HG03575 (cell line): ENCODE data around the gene MRPS17.
"Not testable (repeated sequence)": the region's sequence is repeated elsewhere in the genome, so short reads cannot be mapped to it uniquely, and the experiment has no call there.

Experiments used
- ATAC-seq: cut with Tn5 transposase; IDR thresholded peaks from one replicate; pipeline ENCODE4 v1.9.1; 2021; ENCODE audit not compliant: unreplicated experiment, insufficient number of reproducible peaks, low FRiP score; ENCODE audit errors: extremely low read depth

MRPS17 gene

DNA sequence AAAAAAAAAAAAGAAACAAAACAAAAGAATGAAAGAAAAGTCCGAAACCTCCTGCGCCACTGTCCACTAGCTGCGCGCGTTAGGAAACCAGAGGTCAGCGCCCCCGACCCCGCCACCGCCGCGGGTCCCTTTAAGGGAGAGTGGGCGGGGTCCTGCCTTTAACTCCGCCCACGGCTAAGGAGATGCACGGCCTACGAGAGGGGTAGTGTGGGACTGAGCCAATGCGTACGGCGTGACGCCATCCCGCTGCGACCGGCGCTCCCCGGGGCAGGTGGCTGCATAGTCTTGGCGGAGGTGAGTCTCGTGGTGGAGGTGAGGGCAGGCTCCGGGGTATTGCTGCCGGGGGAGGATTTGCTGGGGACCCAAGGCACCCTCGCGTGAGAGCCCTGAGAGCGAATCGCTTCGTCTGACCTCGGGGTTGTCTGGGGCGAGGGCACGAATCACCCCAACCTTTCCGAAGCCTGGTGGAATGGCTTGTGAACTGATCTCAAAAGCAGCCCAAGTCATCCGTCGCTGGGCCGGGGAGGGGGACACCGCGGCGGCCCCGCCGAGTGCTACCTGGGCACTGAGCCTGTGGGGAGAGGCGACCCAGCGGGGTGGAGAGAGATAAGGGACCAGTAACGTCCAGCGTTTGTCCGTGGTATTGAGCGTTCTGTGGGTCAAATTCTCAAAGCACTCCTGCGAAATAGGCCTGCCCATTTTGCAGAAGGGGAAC, at the start of gene MRPS17:
Gene MRPS17 (plus strand): TSS at position 241 of the 715 bp plus-strand sequence. CDS start 1,319 bp downstream, outside the sequence.
- ATAC-seq: peak; percentile 99

DNA sequence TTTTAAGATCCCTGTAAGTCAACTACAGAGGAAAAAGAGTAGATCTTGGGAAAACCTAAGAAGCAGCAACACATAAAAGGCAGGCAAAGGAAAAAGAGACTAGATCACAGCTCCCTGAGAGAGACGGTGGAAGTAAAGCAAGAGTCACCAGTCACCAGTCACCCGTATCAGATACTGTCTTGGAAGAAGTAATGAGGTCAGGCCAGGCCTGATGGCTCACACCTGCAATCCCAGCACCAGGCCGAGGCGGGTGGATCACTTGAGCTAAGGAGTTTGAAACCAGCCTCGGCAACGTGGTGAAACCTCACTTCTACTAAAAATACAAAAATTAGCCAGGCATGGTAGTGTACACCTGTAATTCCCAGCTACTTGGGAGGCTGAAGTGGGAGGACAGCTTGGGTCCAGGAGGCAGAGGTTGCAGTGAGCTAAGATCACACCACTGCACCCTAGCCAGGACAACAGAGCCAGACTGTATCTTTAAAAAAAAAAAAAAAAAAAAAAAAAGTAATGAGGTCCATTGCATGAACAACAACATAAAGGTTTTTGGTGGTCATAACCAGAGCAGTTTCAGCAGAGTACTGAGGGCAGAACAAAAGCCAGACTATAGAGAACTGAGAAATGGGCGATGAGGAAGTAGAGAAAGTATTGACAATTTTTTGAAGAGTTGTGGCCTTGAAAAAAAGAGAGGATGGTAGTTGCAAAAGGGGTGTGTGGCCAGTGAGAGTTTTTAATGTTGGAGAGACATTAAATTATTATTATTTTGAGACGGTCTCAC, 47.5 kb upstream of the MRPS17 start:
- peak; percentile 90 for ATAC-seq

DNA sequence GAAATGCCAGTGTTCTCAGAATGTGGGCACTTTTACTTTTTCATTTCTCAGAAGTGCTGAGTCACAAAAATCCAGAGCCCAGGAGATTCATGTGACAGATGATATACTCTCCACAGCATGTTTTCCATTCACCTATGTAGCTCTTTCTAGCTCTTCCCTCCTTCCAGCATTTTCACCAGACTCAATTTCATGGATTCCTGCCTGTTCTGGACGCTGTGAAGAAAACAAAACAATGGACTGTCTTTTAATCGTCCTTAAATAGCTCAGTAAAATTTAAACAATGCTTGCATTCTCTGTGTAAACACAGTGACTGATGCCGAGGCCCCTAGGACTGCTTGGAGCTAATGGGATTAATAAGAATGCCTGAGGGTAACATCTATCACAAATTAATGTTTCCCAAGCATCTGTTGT, 38.9 kb upstream of the MRPS17 start:
- no peak for ATAC-seq

DNA sequence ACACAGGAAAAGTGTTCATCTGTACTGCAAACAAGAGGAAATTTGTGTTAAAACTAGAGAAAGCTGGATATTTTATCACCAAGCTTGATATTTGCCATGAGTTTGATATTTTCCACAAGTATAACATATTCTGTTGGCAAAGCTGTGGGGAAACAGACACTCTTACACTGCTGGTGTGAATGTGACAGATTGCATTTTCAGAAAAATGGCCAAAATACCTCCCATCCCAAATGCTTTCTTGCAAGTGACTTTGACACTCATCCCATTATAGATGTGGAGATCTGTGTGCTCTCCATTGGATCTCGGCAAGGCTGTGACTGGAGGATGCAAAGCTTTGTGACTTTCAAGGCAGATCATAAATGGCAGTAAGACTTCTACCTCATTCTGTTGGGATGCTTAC, 33.9 kb upstream of the MRPS17 start:
- ATAC-seq: no peak

DNA sequence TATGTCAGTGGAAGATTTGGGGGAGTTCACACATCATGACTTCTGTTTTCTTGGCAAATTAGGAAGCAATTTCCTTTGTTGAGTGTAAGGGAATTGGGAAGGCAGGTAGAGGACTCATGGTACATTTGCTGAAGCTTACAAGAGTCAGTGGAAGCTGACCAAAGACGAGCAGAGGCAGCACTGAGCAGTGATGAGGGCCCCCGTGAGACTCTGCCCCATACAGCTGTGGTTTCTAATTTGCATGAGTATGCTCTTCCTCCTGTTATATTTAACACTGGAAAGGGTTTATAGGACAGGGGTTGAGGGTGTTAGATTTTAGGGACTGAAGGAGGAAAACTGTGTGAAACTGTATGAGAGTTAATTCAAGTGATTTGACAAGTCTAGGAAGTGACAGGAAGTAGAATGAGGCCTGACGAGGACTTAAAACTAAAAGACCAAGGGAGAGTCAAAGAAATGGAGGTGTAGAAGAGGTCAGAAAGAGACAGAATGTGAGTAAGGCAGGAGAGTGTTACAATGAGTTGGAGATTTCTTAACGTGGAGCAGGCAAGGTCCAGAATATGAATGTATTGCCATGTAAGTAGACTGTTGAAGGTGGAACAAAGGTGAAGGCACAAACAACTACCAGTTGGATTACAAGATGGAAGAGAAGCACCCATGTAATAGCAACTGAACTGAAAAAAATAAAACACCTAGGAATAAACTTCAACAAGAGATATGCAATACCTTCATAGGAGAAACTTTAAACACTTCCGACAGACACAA, 23.5 kb upstream of the MRPS17 start:
- ATAC-seq: no peak

DNA sequence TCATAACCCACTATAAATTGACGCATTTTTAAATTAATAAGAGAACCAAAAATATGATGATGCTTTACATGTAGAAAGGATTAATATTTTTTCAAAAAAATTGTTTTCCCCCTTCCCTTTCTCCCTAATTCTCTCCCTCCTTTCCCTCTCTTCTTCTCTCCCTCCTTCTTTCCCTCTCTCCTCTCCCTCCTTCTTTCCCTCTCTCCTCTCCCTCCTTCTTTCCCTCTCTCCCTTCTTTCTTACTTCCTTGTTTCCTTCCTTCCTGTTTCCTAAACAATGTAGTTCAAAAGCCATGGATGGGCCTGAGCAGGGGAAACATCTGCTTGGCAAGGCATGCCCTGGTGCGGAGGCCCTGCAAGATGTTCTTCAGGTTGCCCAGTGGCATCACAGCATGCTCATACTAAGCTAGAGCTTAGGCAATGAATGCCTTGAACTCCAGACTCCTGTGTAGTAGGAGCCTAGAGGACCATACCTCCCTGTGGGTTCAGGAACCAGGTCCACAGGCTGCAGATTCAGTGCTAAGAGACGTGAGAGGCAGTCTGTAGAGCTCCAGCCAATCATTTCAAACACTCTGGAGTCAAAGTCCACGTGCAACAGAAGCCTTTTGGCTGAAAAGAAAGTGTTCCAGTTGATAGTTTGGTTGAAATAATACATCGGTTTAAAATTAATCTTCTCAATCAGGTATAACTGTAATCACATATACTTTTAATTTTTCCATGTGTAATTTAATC, 20.1 kb upstream of the MRPS17 start:
- ATAC-seq: no peak

DNA sequence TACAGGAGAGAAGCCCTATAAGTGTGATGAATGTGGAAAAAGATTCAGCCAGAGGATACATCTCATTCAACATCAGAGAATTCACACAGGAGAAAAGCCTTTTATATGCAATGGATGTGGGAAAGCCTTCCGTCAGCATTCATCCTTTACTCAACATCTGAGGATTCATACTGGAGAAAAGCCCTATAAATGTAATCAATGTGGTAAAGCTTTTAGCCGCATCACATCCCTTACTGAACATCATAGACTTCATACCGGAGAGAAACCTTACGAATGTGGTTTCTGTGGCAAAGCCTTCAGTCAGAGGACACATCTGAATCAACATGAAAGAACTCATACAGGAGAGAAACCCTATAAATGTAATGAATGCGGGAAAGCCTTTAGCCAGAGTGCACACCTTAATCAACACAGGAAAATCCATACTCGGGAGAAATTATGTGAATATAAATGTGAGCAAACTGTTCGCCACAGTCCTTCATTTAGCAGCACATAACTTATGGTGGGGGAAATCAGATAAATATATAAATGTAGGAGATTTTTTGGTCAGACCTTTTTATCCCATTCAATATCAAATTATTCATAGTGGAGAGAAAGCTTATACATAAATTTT, 12.1 kb upstream of the MRPS17 start:
- no peak for ATAC-seq

DNA sequence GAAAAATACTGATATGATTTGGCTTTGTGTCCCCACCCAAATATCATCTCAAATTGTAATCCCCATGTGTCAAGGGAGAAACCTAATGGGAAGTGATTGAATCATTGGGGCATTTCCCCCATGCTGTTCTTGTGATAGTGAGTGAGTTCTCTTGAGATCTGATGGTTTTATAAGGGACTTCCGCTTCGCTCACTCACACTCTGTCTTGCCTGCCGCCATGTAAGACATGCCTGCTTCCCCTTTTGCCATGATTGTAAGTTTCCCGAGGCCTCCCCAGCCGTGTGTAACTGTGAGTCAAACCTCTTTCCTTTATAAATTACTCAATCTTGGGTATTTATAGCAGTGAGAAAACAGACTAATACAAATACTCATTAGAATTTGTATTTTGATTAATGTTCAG, 5.1 kb upstream of the MRPS17 start:
- ATAC-seq: no peak

DNA sequence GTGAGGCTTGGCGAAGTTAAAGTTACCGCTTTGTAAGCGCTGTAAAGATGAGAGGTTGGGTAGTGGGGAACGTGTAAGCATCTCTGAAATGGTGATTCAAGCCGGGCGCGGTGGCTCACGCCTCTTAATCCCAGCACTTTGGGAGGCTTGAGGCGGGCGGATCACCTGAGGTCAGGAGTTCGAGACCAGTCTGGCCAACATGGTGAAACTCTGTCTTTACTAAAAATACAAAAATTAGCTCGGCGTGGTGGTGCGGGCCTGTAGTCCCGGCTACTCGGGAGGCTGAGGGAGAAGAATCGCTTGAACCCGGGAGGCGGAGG, 635 bp downstream of the MRPS17 start:
- not testable (repeated sequence) for ATAC-seq

DNA sequence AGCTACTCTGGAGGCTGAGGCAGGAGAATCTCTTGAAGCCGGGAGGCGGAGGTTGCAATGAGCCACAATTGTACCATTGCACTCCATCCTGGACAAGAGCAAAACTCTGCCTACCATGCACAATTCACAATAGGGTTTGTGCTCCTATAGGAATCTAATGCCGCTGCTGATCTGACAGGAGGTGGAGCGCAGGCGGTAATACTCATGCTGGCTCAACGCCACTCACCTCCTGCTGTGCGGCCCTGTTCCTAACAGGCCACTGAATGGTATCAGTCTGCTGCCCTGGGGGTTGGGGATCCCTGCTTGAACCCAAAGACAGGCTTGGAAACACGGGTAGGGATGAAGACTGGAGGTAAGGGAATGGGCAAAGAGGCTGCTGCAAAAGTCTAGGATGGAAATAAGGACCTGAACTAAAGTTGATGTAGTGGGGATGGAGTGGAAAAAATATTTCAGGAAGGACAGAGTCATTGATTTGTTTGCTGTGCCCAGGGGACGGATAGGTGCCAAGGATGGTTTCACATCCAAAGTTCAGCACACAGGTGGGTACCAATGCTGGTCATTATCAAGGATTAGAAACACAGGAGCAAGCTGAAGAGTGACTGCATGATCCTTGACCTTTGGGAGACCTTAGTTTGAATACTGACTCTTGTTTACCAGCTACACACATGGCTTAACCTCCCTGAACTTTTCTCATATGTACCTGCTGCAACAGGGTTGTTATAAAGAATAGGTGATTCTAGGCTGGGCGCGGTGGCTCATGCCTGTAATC, 2.2 kb downstream of the MRPS17 start:
- ATAC-seq: no peak

DNA sequence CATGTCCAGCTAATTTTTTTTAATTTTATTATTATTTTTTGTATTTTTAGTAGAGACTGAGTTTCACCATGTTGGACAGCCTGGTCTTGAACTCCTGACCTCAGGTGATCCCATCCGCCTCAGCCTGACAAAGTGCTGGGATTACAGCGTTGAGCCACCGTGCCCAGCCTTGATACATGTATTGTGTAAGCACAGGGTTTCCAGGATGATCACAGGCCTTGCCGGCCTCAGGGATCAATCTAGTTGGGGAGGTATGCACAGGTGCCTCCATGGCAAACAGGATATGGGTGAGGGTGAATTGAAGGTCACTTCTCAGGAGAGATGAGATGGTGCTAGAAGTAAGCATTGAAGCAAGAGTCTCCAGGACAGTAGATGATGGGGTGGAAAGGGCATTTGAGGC, 5.5 kb downstream of the MRPS17 start:
- no peak for ATAC-seq

DNA sequence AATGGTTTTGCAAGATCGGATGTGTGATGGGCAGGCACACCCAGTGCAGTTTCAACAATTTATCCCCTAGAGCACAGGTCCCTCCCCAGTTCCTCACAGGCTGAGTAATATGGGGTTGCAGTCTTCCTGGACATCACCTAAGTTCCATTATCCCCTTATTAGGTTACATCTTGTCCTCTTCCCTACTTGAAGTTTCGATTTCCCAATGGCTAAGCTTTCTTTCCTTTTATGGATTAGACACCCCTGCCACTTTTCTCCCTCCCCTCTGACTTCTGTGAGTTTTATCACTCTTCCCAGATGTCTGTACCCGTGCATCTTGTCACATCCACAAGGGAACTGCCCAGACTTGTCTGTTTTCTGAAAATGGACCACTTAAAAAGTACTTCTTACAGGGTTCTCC, 10.3 kb downstream of the MRPS17 start:
- ATAC-seq: no peak

DNA sequence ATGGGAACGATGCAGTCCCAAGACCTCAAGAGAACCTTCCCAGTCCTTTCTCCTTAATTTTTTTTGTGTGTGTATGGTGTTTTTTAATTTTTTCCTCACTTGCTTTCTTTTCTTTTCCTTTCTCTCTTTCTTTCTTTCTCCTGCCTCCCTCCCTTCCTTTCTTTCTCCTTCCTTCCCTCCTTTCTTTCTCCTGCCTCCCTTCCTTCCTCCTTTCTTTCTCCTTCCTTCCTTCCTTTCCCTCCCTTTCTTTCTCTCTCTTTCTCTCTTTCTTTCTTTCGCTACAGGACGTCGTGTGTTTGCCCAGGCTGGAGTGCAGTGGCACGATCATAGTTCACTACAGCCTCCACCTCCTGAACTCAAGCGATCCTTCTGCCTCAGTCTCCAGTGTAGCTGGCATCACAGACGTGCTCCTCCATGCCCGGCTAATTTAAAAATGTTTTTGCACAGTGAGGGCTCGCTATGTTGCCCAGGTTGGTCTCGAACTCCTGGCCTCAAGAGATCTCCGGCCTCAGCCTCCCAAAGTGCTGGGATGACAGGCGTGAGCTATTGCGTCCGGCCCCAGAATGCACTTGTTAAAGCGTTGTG, 12.0 kb downstream of the MRPS17 start:
- no peak for ATAC-seq

DNA sequence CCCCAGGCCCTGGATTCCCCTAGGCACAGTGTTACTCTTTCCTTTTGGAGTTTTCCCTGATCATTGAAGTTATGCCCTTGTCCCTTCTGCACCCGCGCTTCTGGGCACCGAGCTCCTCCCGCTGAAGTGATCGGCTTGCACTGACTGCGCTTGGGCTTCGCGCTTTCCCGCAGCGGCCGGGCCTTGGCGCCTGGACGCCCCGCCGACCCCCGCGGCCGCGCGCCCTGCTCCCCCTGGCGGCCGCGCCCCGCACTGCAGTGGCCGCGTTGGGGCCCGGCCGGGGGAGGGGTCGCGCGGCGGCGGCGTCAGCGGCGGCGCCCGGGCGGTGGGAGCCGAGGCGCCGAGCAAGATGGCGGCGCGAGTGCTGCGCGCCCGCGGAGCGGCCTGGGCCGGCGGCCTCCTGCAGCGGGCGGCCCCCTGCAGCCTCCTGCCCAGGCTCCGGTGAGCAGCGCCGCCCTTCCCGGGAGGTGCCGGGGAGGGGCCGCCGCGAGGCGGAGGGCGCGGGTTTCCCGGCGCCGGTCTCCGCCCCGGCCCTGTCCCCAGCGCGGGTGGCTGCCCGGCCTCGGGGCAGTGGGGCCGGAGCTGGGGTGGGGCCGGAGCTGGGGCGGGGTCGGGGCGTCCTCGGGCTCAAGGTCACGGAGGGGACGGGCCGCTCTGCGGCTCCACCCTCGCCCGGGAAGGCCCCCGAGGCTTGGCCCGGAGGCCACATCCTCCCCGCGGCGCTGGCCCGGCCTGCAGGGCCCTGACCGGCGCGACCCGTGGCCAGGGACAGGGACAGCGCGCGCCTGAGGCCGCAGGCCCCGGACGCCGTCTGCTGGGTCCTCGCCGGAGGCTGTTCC, 12.8 kb downstream of the MRPS17 start, which contains the start of gene NIPSNAP2:
Gene NIPSNAP2 (plus strand): TSS at position 325 of the 839 bp plus-strand sequence. CDS start 25 bp downstream, at position 350.
- peak; percentile 32 for ATAC-seq

DNA sequence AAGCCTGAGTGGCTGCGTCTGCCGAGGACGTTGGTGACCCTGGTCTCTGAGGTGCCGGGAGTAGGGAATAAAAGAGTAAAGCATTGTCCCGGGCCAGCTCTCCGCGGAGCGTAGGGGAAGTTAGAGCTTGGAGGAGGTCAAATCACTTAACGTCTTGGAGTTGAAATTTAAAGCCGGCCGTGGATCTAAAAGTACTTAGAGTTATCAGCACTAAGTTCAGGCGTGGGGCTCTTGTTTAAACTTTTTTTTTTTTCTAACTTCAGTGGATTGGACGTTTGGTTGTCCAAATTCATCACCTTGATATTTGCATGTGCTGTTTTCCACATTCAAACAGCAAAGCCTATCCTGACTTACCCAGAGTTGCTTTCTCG, 13.4 kb downstream of the MRPS17 start:
- no peak for ATAC-seq

DNA sequence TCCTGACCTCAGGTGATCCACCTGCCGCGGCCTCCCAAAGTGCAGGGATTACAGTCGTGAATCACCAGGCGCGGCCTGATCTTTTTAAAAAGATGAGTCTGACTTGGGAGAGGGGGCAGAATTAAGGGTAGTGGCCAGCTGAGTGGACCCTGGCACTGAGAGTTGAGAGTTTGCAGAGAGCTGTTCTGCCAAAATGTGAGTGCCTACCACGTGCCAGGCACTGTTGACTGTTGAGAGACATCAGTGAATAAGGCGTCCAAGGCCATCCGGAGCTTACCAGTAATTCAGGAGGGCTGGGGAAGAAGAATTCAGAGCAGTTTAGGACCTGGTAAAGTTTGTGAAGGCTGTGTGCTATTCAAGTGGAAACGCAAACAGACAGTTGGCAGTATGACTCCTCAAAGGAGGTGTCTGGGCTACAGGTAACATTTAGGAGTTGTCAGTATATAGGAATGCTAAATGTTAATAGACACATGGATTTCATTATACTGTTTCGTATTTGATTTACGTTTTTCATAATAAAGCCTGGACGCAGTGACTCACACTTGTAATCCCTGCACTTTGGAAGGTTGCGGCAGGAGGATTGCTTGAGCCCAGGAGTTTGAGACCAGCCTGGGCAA, 14.2 kb downstream of the MRPS17 start:
- no peak for ATAC-seq

DNA sequence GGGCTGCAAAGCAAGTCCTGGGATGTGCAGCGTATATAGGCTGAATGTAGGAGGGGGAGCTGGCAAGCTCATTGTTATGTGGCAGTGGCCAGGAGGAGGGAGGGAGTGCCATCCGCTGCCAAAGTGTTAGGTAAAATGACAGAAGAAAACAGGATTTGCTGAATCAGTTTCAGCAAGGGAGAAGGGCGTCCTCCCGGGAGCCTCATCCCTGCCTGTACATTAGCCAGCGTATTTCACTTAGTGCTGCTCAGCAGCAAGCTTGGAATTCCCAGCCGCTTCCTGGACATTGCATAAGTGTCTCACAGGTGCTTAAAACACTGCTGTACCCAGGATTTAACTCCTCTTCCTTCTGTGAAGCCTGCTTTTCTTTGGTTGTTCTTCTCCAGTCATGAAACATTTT, 15.2 kb downstream of the MRPS17 start:
- no peak for ATAC-seq
